GM21619 (cell line): ENCODE measurements around the gene EHD3.

Experiments
- ATAC-seq: cut with Tn5 transposase; IDR thresholded peaks from one replicate; pipeline ENCODE4 v1.9.1; 2021; ENCODE audit not compliant: unreplicated experiment

Gene EHD3

GRCh38 chr2:31254237-31255203, 20.6 kb downstream of the EHD3 start:
- no peak for ATAC-seq

- ATAC-seq: peak; percentile 62
Measured at GRCh38 chr2:31255911-31256571, 22.1 kb downstream of the EHD3 start.

GRCh38 chr2:31256611-31257382, 22.8 kb downstream of the EHD3 start:
- peak; percentile 15 for ATAC-seq

GRCh38 chr2:31258351-31258750, 24.4 kb downstream of the EHD3 start:
- peak; percentile 41 for ATAC-seq

GRCh38 chr2:31259075-31259474, 25.1 kb downstream of the EHD3 start:
- no peak for ATAC-seq

- no peak for ATAC-seq
Measured at GRCh38 chr2:31260870-31261269, 26.9 kb downstream of the EHD3 start.

- ATAC-seq: no peak
Measured at GRCh38 chr2:31263636-31264190, 29.8 kb downstream of the EHD3 start.

GRCh38 chr2:31265234-31265633, 31.3 kb downstream of the EHD3 start:
- no peak for ATAC-seq

- no peak for ATAC-seq
Measured at GRCh38 chr2:31266804-31267203, 32.9 kb downstream of the EHD3 start.

- ATAC-seq: no peak
Measured at GRCh38 chr2:31267437-31268120, 33.6 kb downstream of the EHD3 start.

- no peak for ATAC-seq
Measured at GRCh38 chr2:31268344-31268743, 34.4 kb downstream of the EHD3 start.

- ATAC-seq: no peak
Measured at GRCh38 chr2:31269087-31269486, 35.1 kb downstream of the EHD3 start.

GRCh38 chr2:31270131-31270530, 36.2 kb downstream of the EHD3 start:
- ATAC-seq: no peak

- no peak for ATAC-seq
Measured at GRCh38 chr2:31270822-31271231, 36.9 kb downstream of the EHD3 start.

GRCh38 chr2:31271851-31272267, 37.9 kb downstream of the EHD3 start:
- ATAC-seq: no peak

- no peak for ATAC-seq
Measured at GRCh38 chr2:31274401-31275075, 40.6 kb downstream of the EHD3 start.

GRCh38 chr2:31275976-31276375, 42.0 kb downstream of the EHD3 start:
- no peak for ATAC-seq

- no peak for ATAC-seq
Measured at GRCh38 chr2:31277621-31278020, 43.7 kb downstream of the EHD3 start.

- ATAC-seq: no peak
Measured at GRCh38 chr2:31282634-31283033, 48.7 kb downstream of the EHD3 start.
